Measurements from ENCODE around the gene COPZ1. TPM values are rescaled to one million over a fixed set of nuclear protein-coding genes. Genes with fewer than 3 reads are reported as not detected.

The COPZ1 gene
- total RNA-seq, 2 experiments from 2014 or later: 126 to 130 TPM

- Mint-ChIP-seq H3K27me3 (peaks cover 3% of the 10 kb centered on the region), H3K4me1 (peaks cover 35% of the 10 kb centered on the region), H3K36me3 (ENCODE audit: low read depth) (no peaks in the 10 kb centered on the region), H3K27ac (no peak overlapping the region), H3K9me3 (no peaks in the 10 kb centered on the region), H3K4me3 (no peak overlapping the region)
- DNase-seq: no peak
- ChIA-PET CTCF (interaction anchor here (0.9 to 5.0 kb wide), 7 partner anchors 10 to 83 kb away, joined by 3 to 39 read pairs (median 4); partner anchors contain the start of gene COPZ1), POLR2A (interaction anchor here (2.2 to 3.5 kb wide), 2 partner anchors 19 to 163 kb away, joined by 5 to 12 read pairs; no protein-coding TSS in a partner anchor)
Observed at GRCh38 chr12:54377797-54378515, 53.0 kb downstream of the COPZ1 start.

GRCh38 chr12:54378796-54379397 lies 54.0 kb downstream of the COPZ1 start:
- ChIA-PET CTCF (interaction anchor here (0.5 to 5.0 kb wide), 42 partner anchors 8 to 771 kb away, joined by 3 to 39 read pairs (median 4); partner anchors contain the start of genes COPZ1 and NCKAP1L), POLR2A (interaction anchor here (1.2 to 3.5 kb wide), 4 partner anchors 20 to 164 kb away, joined by 4 to 12 read pairs (median 5); no protein-coding TSS in a partner anchor)
- H3K9me3 Mint-ChIP-seq: no peaks in the 10 kb centered on the region
- DNase-seq: no peak
- no peak overlapping the region for H3K27ac Mint-ChIP-seq
- peaks cover 3% of the 10 kb centered on the region for H3K27me3 Mint-ChIP-seq
- H3K4me3 Mint-ChIP-seq: no peak overlapping the region
- peaks cover 31% of the 10 kb centered on the region for H3K4me1 Mint-ChIP-seq
- H3K36me3 Mint-ChIP-seq (ENCODE audit: low read depth): no peaks in the 10 kb centered on the region

GRCh38 chr12:54379398-54380201 lies 54.7 kb downstream of the COPZ1 start:
- peaks cover 25% of the 10 kb centered on the region for H3K4me1 Mint-ChIP-seq
- peak; percentile 90 for DNase-seq
- no peak overlapping the region for H3K27ac Mint-ChIP-seq
- H3K9me3 Mint-ChIP-seq: no peaks in the 10 kb centered on the region
- H3K4me3 Mint-ChIP-seq: peak overlapping the region; percentile 22
- peaks cover 3% of the 10 kb centered on the region for H3K27me3 Mint-ChIP-seq
- no peaks in the 10 kb centered on the region for H3K36me3 Mint-ChIP-seq (ENCODE audit: low read depth)
- ChIA-PET CTCF (interaction anchor here (0.5 to 5.0 kb wide), 50 partner anchors 9 to 771 kb away, joined by 3 to 39 read pairs (median 4); partner anchors contain the start of genes COPZ1 and NCKAP1L), POLR2A (interaction anchor here (1.0 to 3.5 kb wide), 6 partner anchors 21 to 165 kb away, joined by 3 to 12 read pairs (median 4); no protein-coding TSS in a partner anchor)

- ChIA-PET CTCF (interaction anchor here (0.7 to 5.0 kb wide), 19 partner anchors 8 to 167 kb away, joined by 3 to 39 read pairs (median 7); partner anchors contain the start of gene COPZ1), POLR2A (interaction anchor here (3.5 kb wide), 1 partner anchor 23 kb away, joined by 12 read pairs; no protein-coding TSS in a partner anchor)
- Mint-ChIP-seq H3K36me3 (ENCODE audit: low read depth) (no peaks in the 10 kb centered on the region), H3K4me3 (no peak overlapping the region), H3K27me3 (peaks cover 3% of the 10 kb centered on the region), H3K4me1 (peaks cover 16% of the 10 kb centered on the region), H3K9me3 (no peaks in the 10 kb centered on the region), H3K27ac (no peak overlapping the region)
- no peak for DNase-seq
Observed at GRCh38 chr12:54381136-54381535, 56.2 kb downstream of the COPZ1 start.

GRCh38 chr12:54383041-54383609 lies 58.2 kb downstream of the COPZ1 start:
- Mint-ChIP-seq H3K4me1 (peaks cover 16% of the 10 kb centered on the region), H3K27ac (no peak overlapping the region), H3K4me3 (no peak overlapping the region), H3K27me3 (peaks cover 3% of the 10 kb centered on the region), H3K36me3 (ENCODE audit: low read depth) (no peaks in the 10 kb centered on the region), H3K9me3 (no peaks in the 10 kb centered on the region)
- DNase-seq: no peak
- ChIA-PET POLR2A (interaction anchor here (1.1 kb wide), 1 partner anchor 96 kb away, joined by 3 read pairs; no protein-coding TSS in a partner anchor), CTCF (interaction anchor here (0.8 to 5.0 kb wide), 7 partner anchors 10 to 163 kb away, joined by 3 to 39 read pairs (median 4); partner anchors contain the start of gene COPZ1)

- CTCF ChIA-PET: interaction anchor here (0.9 to 1.8 kb wide), 3 partner anchors 15 to 133 kb away, joined by 4 to 8 read pairs (median 5); no protein-coding TSS in a partner anchor
- H3K36me3 Mint-ChIP-seq (ENCODE audit: low read depth): no peaks in the 10 kb centered on the region
- DNase-seq: no peak
- H3K27me3 Mint-ChIP-seq: peaks cover 3% of the 10 kb centered on the region
- no peak within 1 kb of the TSS for H3K4me3 Mint-ChIP-seq
- H3K9me3 Mint-ChIP-seq: no peaks in the 10 kb centered on the region
- H3K27ac Mint-ChIP-seq: no peak within 1 kb of the TSS
- H3K4me1 Mint-ChIP-seq: peaks cover 8% of the 10 kb centered on the region
- POLR2A ChIA-PET: interaction anchor here (1.0 kb wide), 1 partner anchor 25 kb away, joined by 4 read pairs; no protein-coding TSS in a partner anchor
Observed at GRCh38 chr12:54384591-54385041, 59.7 kb downstream of the COPZ1 start, which contains the start of gene ZNF385A. ZNF385A (minus strand) TSS chr12:54384733; CDS start chr12:54384514, 219 bp downstream.

GRCh38 chr12:54385251-54385914 lies 60.5 kb downstream of the COPZ1 start:
- POLR2A ChIA-PET: interaction anchor here (2.8 kb wide), 1 partner anchor 14 kb away, joined by 7 read pairs; no protein-coding TSS in a partner anchor
- no peak overlapping the region for H3K27ac Mint-ChIP-seq

GRCh38 chr12:54386403-54387113 lies 61.6 kb downstream of the COPZ1 start:
- H3K27me3 Mint-ChIP-seq: no peaks in the 10 kb centered on the region
- H3K4me1 Mint-ChIP-seq: peaks cover 11% of the 10 kb centered on the region
- ChIA-PET CTCF (interaction anchor here (0.9 to 2.6 kb wide), 6 partner anchors 13 to 61 kb away, joined by 3 to 19 read pairs (median 3); partner anchors contain the start of gene COPZ1), POLR2A (interaction anchor here (1.0 to 2.8 kb wide), 3 partner anchors 13 to 107 kb away, joined by 3 to 7 read pairs (median 3); partner anchors contain the start of gene CBX5)
- DNase-seq: no peak
- no peak overlapping the region for H3K4me3 Mint-ChIP-seq
- H3K27ac Mint-ChIP-seq: no peak overlapping the region
- H3K9me3 Mint-ChIP-seq: no peaks in the 10 kb centered on the region
- H3K36me3 Mint-ChIP-seq (ENCODE audit: low read depth): peaks cover under 1% of the 10 kb centered on the region

More at GRCh38 chr12:54385251-54385914, 60.5 kb downstream of the COPZ1 start:
- CTCF ChIA-PET: interaction anchor here (0.9 to 1.8 kb wide), 4 partner anchors 14 to 134 kb away, joined by 3 to 8 read pairs (median 4); partner anchors contain the start of gene COPZ1
- Mint-ChIP-seq H3K4me1 (peaks cover 10% of the 10 kb centered on the region), H3K4me3 (no peak overlapping the region), H3K9me3 (no peaks in the 10 kb centered on the region), H3K36me3 (ENCODE audit: low read depth) (no peaks in the 10 kb centered on the region), H3K27me3 (no peaks in the 10 kb centered on the region)
- no peak for DNase-seq

GRCh38 chr12:54387114-54387467 lies 62.2 kb downstream of the COPZ1 start:
- no peak for DNase-seq
- H3K4me3 Mint-ChIP-seq: no peak overlapping the region
- no peaks in the 10 kb centered on the region for H3K27me3 Mint-ChIP-seq
- H3K9me3 Mint-ChIP-seq: no peaks in the 10 kb centered on the region
- POLR2A ChIA-PET: interaction anchor here (1.0 to 2.8 kb wide), 3 partner anchors 12 to 107 kb away, joined by 3 to 7 read pairs (median 3); partner anchors contain the start of gene CBX5
- no peak overlapping the region for H3K27ac Mint-ChIP-seq
- CTCF ChIA-PET: interaction anchor here (0.9 to 2.6 kb wide), 5 partner anchors 12 to 52 kb away, joined by 3 to 19 read pairs (median 3); no protein-coding TSS in a partner anchor
- H3K4me1 Mint-ChIP-seq: peaks cover 16% of the 10 kb centered on the region
- peaks cover 5% of the 10 kb centered on the region for H3K36me3 Mint-ChIP-seq (ENCODE audit: low read depth)

GRCh38 chr12:54388237-54389133 lies 63.6 kb downstream of the COPZ1 start:
- no peak for DNase-seq
- Mint-ChIP-seq H3K27ac (no peak overlapping the region), H3K27me3 (no peaks in the 10 kb centered on the region), H3K36me3 (ENCODE audit: low read depth) (peaks cover 10% of the 10 kb centered on the region), H3K4me1 (peaks cover 15% of the 10 kb centered on the region), H3K4me3 (no peak overlapping the region), H3K9me3 (no peaks in the 10 kb centered on the region)
- ChIA-PET POLR2A (interaction anchor here (2.8 kb wide), 1 partner anchor 11 kb away, joined by 7 read pairs; no protein-coding TSS in a partner anchor), CTCF (interaction anchor here (0.6 to 2.6 kb wide), 7 partner anchors 7 to 51 kb away, joined by 3 to 19 read pairs (median 4); no protein-coding TSS in a partner anchor)
